ENCODE results near the gene C17orf75. TPM values are rescaled to one million over a fixed set of nuclear protein-coding genes. Genes with fewer than 3 reads are reported as not detected.
"Not testable (repeated sequence)": the region's sequence is repeated elsewhere in the genome, so short reads cannot be mapped to it uniquely, and the experiment has no call there.

C17orf75 gene
- total RNA-seq, 1 donor from 2014 or later, result 19.4 TPM

- no peaks in the 10 kb centered on the region for H3K9me3 Mint-ChIP-seq (ENCODE audit: unreplicated experiment)
- DNase-seq (ENCODE audit: extremely low spot score, unreplicated experiment), result no peak
- no peaks in the 10 kb centered on the region for H3K27me3 Mint-ChIP-seq (ENCODE audit: unreplicated experiment)
- peaks cover 37% of the 10 kb centered on the region for H3K4me1 Mint-ChIP-seq (ENCODE audit: unreplicated experiment)
- TF ChIP-seq, protein P1, sequence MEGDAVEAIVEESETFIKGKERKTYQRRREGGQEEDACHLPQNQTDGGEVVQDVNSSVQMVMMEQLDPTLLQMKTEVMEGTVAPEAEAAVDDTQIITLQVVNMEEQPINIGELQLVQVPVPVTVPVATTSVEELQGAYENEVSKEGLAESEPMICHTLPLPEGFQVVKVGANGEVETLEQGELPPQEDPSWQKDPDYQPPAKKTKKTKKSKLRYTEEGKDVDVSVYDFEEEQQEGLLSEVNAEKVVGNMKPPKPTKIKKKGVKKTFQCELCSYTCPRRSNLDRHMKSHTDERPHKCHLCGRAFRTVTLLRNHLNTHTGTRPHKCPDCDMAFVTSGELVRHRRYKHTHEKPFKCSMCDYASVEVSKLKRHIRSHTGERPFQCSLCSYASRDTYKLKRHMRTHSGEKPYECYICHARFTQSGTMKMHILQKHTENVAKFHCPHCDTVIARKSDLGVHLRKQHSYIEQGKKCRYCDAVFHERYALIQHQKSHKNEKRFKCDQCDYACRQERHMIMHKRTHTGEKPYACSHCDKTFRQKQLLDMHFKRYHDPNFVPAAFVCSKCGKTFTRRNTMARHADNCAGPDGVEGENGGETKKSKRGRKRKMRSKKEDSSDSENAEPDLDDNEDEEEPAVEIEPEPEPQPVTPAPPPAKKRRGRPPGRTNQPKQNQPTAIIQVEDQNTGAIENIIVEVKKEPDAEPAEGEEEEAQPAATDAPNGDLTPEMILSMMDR (IDR thresholded peaks at IDR 0.05), result no peak
- H3K36me3 Mint-ChIP-seq (ENCODE audit: unreplicated experiment), result peaks cover 55% of the 10 kb centered on the region
- H3K27ac Mint-ChIP-seq (ENCODE audit: unreplicated experiment), result no peak overlapping the region
- H3K4me3 Mint-ChIP-seq (ENCODE audit: unreplicated experiment), result no peak overlapping the region
Measured at GRCh38 chr17:32357615-32358014, 15.6 kb upstream of the C17orf75 start.

DNA sequence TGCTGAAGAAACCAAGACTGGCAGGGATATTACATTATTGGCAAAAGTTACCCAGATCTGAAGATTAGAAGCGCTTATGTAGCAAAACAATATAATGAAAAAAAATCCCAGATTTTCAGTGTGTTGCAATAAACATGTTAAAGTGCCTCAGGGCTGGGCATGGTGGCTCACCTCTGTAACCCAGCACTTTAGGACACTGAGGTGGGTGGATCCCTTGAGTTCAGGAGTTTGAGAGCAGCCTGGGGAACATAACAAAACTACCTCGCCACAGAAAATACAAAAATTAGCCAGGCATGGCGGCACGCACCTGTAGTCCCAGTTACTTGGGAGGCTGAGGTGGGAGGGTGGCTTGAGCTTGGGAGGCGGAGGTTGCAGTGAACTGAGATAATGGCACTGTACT is 14.8 kb upstream of the C17orf75 start:
- H3K36me3 Mint-ChIP-seq (ENCODE audit: unreplicated experiment), result peaks cover 47% of the 10 kb centered on the region
- H3K4me3 Mint-ChIP-seq (ENCODE audit: unreplicated experiment), result no peak overlapping the region
- TF ChIP-seq, protein P1 (IDR thresholded peaks at IDR 0.05), result no peak
- no peak overlapping the region for H3K27ac Mint-ChIP-seq (ENCODE audit: unreplicated experiment)
- no peak for DNase-seq (ENCODE audit: extremely low spot score, unreplicated experiment)
- H3K4me1 Mint-ChIP-seq (ENCODE audit: unreplicated experiment), result peaks cover 44% of the 10 kb centered on the region
- no peaks in the 10 kb centered on the region for H3K9me3 Mint-ChIP-seq (ENCODE audit: unreplicated experiment)
- no peaks in the 10 kb centered on the region for H3K27me3 Mint-ChIP-seq (ENCODE audit: unreplicated experiment)

DNA sequence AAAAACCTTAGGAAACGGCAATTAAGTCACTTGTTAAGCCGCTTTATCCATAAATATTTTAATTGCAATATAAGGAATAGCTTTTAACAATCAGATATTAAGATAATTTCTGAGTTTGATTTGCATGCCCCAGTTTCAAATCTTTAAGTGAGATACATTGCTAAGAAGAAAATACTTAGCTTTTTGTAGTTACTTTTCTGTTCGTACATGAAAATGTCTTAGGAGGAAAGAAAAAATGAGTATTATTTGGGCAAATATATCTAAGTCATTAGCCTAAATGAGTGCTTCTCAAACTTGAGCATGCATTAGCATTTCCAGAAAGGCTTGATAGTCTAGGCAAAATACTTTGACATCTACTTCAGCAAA is 14.4 kb upstream of the C17orf75 start:
- Mint-ChIP-seq H3K4me3 (ENCODE audit: unreplicated experiment) (no peak overlapping the region), H3K27ac (ENCODE audit: unreplicated experiment) (no peak overlapping the region), H3K9me3 (ENCODE audit: unreplicated experiment) (no peaks in the 10 kb centered on the region), H3K36me3 (ENCODE audit: unreplicated experiment) (peaks cover 45% of the 10 kb centered on the region), H3K4me1 (ENCODE audit: unreplicated experiment) (peaks cover 47% of the 10 kb centered on the region), H3K27me3 (ENCODE audit: unreplicated experiment) (no peaks in the 10 kb centered on the region)
- TF ChIP-seq, protein P1 (IDR thresholded peaks at IDR 0.05), result no peak
- no peak for DNase-seq (ENCODE audit: extremely low spot score, unreplicated experiment)

- DNase-seq (ENCODE audit: extremely low spot score, unreplicated experiment), result no peak
- TF ChIP-seq, protein P1 (IDR thresholded peaks at IDR 0.05), result no peak
- Mint-ChIP-seq H3K9me3 (ENCODE audit: unreplicated experiment) (no peaks in the 10 kb centered on the region), H3K27me3 (ENCODE audit: unreplicated experiment) (no peaks in the 10 kb centered on the region), H3K36me3 (ENCODE audit: unreplicated experiment) (peaks cover 40% of the 10 kb centered on the region), H3K4me3 (ENCODE audit: unreplicated experiment) (no peak overlapping the region), H3K4me1 (ENCODE audit: unreplicated experiment) (peaks cover 48% of the 10 kb centered on the region), H3K27ac (ENCODE audit: unreplicated experiment) (no peak overlapping the region)
Measured at GRCh38 chr17:32355649-32356377, 13.8 kb upstream of the C17orf75 start.

GRCh38 chr17:32352734-32353133 is 10.8 kb upstream of the C17orf75 start:
- peak overlapping the region; percentile 99 for H3K4me3 Mint-ChIP-seq (ENCODE audit: unreplicated experiment)
- H3K27ac Mint-ChIP-seq (ENCODE audit: unreplicated experiment); H3K9me3 Mint-ChIP-seq (ENCODE audit: unreplicated experiment); H3K27me3 Mint-ChIP-seq (ENCODE audit: unreplicated experiment); DNase-seq (ENCODE audit: extremely low spot score, unreplicated experiment): not testable (repeated sequence)
- peaks cover 56% of the 10 kb centered on the region for H3K4me1 Mint-ChIP-seq (ENCODE audit: unreplicated experiment)
- H3K36me3 Mint-ChIP-seq (ENCODE audit: unreplicated experiment), result peaks cover 24% of the 10 kb centered on the region

Measured in osteocyte (in vitro differentiated cells).